Jurkat, Clone E6-1 (cell line): ENCODE results near the gene PNPLA6.

Experiments used
- DNase-seq: peaks from one replicate; pipeline ENCODE4 v3.0.0-alpha.2; 2011; ENCODE audit warnings: low read depth, low spot score
- H3K4me3 ChIP-seq: 2 replicates; pipeline ENCODE4 v1.5.1; 2011; ENCODE audit warnings: mild to moderate bottlenecking, low read length, control low read depth, moderate library complexity

Gene PNPLA6

GRCh38 chr19:7579182-7579581 lies 43.7 kb downstream of the PNPLA6 start:
- DNase-seq, result no peak
- no peak overlapping the region for H3K4me3 ChIP-seq

GRCh38 chr19:7582446-7582845 lies 46.9 kb downstream of the PNPLA6 start:
- no peak overlapping the region for H3K4me3 ChIP-seq
- DNase-seq, result no peak

- H3K4me3 ChIP-seq, result no peak overlapping the region
- no peak for DNase-seq
Observed at GRCh38 chr19:7589822-7590221, 54.3 kb downstream of the PNPLA6 start.

- H3K4me3 ChIP-seq, result no peak overlapping the region
- DNase-seq, result no peak
Observed at GRCh38 chr19:7590256-7590655, 54.7 kb downstream of the PNPLA6 start.

GRCh38 chr19:7595466-7596133 lies 60.1 kb downstream of the PNPLA6 start, which contains the start of gene CAMSAP3:
TSS of gene CAMSAP3 (plus strand) at chr19:7595863. CDS start at chr19:7596003, 140 bp downstream.
- DNase-seq, result peak; percentile 49

GRCh38 chr19:7596211-7596937 lies 60.9 kb downstream of the PNPLA6 start:
- no peak for DNase-seq
- H3K4me3 ChIP-seq, result peak overlapping the region; percentile 41; the same call in 1 of the 2 replicates

More at GRCh38 chr19:7595466-7596133, 60.1 kb downstream of the PNPLA6 start, which contains the start of gene CAMSAP3:
- H3K4me3 ChIP-seq, result peak within 1 kb of the TSS; percentile 44

GRCh38 chr19:7597689-7598088 lies 62.2 kb downstream of the PNPLA6 start:
- DNase-seq, result no peak
- H3K4me3 ChIP-seq, result no peak overlapping the region

GRCh38 chr19:7598180-7598579 lies 62.7 kb downstream of the PNPLA6 start:
- no peak overlapping the region for H3K4me3 ChIP-seq
- DNase-seq, result no peak

- DNase-seq, result no peak
- H3K4me3 ChIP-seq, result no peak overlapping the region
Observed at GRCh38 chr19:7600721-7601120, 65.2 kb downstream of the PNPLA6 start.

- no peak overlapping the region for H3K4me3 ChIP-seq
- no peak for DNase-seq
Observed at GRCh38 chr19:7602240-7602934, 66.9 kb downstream of the PNPLA6 start.

GRCh38 chr19:7602935-7603497 lies 67.5 kb downstream of the PNPLA6 start:
- H3K4me3 ChIP-seq, result no peak overlapping the region
- DNase-seq, result no peak

- H3K4me3 ChIP-seq, result no peak overlapping the region
- no peak for DNase-seq
Observed at GRCh38 chr19:7603919-7604318, 68.4 kb downstream of the PNPLA6 start.

- no peak overlapping the region for H3K4me3 ChIP-seq
- peak; percentile 65 for DNase-seq
Observed at GRCh38 chr19:7605490-7606222, 70.1 kb downstream of the PNPLA6 start.

GRCh38 chr19:7606289-7606688 lies 70.8 kb downstream of the PNPLA6 start:
- H3K4me3 ChIP-seq, result no peak overlapping the region
- DNase-seq, result no peak

GRCh38 chr19:7607212-7607873 lies 71.8 kb downstream of the PNPLA6 start:
- H3K4me3 ChIP-seq, result no peak overlapping the region
- DNase-seq, result no peak

- no peak overlapping the region for H3K4me3 ChIP-seq
- DNase-seq, result no peak
Observed at GRCh38 chr19:7607874-7608560, 72.5 kb downstream of the PNPLA6 start.

GRCh38 chr19:7610491-7611240 lies 75.1 kb downstream of the PNPLA6 start:
- DNase-seq, result no peak

More at GRCh38 chr19:7610491-7611240, 75.1 kb downstream of the PNPLA6 start:
- H3K4me3 ChIP-seq, result no peak overlapping the region
